Activated naive CD4-positive, alpha-beta T cell treated with anti-CD3 and anti-CD28 coated beads, Interleukin-2, amount 50 U/mL, for 24 hours (primary cell): Measurements from ENCODE around the gene SPECC1L.
"Not testable (repeated sequence)": the region's sequence is repeated elsewhere in the genome, so short reads cannot be mapped to it uniquely, and the experiment has no call there.

Source experiments
- H3K27ac Mint-ChIP-seq: one replicate; pipeline ENCODE4 v1.8.0; 2021; ENCODE audit warnings: mild to moderate bottlenecking, mixed read lengths
- H3K27me3 Mint-ChIP-seq: one replicate; pipeline ENCODE4 v1.8.0; 2021; ENCODE audit warnings: mixed read lengths
- H3K36me3 Mint-ChIP-seq: one replicate; pipeline ENCODE4 v1.8.0; 2021; ENCODE audit warnings: mixed read lengths
- H3K4me1 Mint-ChIP-seq: one replicate; pipeline ENCODE4 v1.8.0; 2021; ENCODE audit warnings: mixed read lengths
- H3K4me3 Mint-ChIP-seq: one replicate; pipeline ENCODE4 v1.8.0; 2021; ENCODE audit warnings: mild to moderate bottlenecking, mixed read lengths
- H3K9me3 Mint-ChIP-seq: one replicate; pipeline ENCODE4 v1.8.0; 2021; ENCODE audit warnings: mixed read lengths

Gene SPECC1L, protein sequence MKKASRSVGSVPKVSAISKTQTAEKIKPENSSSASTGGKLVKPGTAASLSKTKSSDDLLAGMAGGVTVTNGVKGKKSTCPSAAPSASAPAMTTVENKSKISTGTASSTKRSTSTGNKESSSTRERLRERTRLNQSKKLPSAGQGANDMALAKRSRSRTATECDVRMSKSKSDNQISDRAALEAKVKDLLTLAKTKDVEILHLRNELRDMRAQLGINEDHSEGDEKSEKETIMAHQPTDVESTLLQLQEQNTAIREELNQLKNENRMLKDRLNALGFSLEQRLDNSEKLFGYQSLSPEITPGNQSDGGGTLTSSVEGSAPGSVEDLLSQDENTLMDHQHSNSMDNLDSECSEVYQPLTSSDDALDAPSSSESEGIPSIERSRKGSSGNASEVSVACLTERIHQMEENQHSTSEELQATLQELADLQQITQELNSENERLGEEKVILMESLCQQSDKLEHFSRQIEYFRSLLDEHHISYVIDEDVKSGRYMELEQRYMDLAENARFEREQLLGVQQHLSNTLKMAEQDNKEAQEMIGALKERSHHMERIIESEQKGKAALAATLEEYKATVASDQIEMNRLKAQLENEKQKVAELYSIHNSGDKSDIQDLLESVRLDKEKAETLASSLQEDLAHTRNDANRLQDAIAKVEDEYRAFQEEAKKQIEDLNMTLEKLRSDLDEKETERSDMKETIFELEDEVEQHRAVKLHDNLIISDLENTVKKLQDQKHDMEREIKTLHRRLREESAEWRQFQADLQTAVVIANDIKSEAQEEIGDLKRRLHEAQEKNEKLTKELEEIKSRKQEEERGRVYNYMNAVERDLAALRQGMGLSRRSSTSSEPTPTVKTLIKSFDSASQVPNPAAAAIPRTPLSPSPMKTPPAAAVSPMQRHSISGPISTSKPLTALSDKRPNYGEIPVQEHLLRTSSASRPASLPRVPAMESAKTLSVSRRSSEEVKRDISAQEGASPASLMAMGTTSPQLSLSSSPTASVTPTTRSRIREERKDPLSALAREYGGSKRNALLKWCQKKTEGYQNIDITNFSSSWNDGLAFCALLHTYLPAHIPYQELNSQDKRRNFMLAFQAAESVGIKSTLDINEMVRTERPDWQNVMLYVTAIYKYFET

GRCh38 chr22:24270556-24271385 is at the start of gene SPECC1L:
SPECC1L (plus strand) TSS chr22:24270831; CDS start chr22:24302232, 31,401 bp downstream.
- H3K27ac Mint-ChIP-seq, result peak within 1 kb of the TSS; percentile 88
- no peaks in the 10 kb centered on the region for H3K9me3 Mint-ChIP-seq
- peak within 1 kb of the TSS; percentile 90 for H3K4me3 Mint-ChIP-seq
- H3K4me1 Mint-ChIP-seq, result peaks cover 43% of the 10 kb centered on the region
- H3K36me3 Mint-ChIP-seq, result peaks cover 4% of the 10 kb centered on the region
- no peaks in the 10 kb centered on the region for H3K27me3 Mint-ChIP-seq

- Mint-ChIP-seq H3K36me3 (peaks cover 1% of the 10 kb centered on the region), H3K27me3 (no peaks in the 10 kb centered on the region), H3K4me1 (no peaks in the 10 kb centered on the region), H3K9me3 (no peaks in the 10 kb centered on the region), H3K4me3 (no peak overlapping the region), H3K27ac (no peak overlapping the region)
Observed at GRCh38 chr22:24224468-24224867, 46.2 kb upstream of the SPECC1L start.

DNA sequence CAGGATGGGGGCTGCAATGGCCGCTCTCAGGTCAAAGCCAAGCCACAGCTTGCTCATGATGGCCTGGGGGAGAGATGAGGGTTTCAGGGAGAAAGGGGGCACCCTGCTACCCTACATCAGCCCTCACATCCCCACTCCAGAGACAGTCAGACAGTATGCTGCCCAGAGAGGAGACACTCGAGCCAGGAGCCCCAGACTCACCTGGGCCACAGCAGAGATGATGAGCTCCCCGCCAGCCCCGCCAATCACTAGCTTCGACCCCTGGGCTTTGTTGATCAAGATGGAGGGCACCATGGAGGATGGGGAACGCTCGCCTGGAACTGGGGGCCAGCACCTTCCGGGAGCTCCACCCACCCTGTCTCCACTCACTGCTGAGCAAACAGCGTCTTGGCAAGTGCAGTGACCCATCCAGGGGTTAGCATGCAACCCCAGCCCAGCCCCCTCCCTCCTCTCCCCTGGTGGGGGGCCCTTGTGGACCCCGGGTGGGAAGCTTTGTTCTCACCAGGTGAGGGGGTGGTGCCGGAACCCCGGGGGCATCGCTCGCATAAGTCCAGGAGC is 45.5 kb upstream of the SPECC1L start:
- Mint-ChIP-seq H3K4me3 (no peak overlapping the region), H3K27me3 (no peaks in the 10 kb centered on the region), H3K4me1 (no peaks in the 10 kb centered on the region), H3K9me3 (no peaks in the 10 kb centered on the region), H3K27ac (no peak overlapping the region), H3K36me3 (peaks cover 1% of the 10 kb centered on the region)

DNA sequence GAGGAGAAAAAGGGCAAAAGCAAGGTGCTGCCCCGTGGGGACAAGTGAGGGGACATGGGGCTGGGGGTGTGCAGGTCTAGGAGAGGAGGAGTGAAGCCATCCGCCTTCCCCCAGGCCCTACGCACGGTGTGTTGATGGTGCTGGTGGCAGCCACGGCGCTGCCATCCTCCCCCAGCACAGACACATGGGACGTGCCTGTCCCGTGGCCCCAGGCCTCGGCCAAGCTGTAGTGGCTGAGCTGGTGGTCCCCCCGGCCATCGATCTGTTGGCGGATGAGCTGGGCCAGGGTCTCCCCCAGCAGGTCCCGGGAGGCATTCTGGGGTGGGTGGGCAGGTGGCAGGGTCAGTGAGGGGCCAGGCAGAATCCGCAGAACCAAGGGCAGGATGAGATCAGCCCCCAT is 44.7 kb upstream of the SPECC1L start:
- H3K9me3 Mint-ChIP-seq, result no peaks in the 10 kb centered on the region
- H3K27ac Mint-ChIP-seq, result no peak overlapping the region
- no peaks in the 10 kb centered on the region for H3K27me3 Mint-ChIP-seq
- no peaks in the 10 kb centered on the region for H3K4me1 Mint-ChIP-seq
- no peak overlapping the region for H3K4me3 Mint-ChIP-seq
- peaks cover 1% of the 10 kb centered on the region for H3K36me3 Mint-ChIP-seq

DNA sequence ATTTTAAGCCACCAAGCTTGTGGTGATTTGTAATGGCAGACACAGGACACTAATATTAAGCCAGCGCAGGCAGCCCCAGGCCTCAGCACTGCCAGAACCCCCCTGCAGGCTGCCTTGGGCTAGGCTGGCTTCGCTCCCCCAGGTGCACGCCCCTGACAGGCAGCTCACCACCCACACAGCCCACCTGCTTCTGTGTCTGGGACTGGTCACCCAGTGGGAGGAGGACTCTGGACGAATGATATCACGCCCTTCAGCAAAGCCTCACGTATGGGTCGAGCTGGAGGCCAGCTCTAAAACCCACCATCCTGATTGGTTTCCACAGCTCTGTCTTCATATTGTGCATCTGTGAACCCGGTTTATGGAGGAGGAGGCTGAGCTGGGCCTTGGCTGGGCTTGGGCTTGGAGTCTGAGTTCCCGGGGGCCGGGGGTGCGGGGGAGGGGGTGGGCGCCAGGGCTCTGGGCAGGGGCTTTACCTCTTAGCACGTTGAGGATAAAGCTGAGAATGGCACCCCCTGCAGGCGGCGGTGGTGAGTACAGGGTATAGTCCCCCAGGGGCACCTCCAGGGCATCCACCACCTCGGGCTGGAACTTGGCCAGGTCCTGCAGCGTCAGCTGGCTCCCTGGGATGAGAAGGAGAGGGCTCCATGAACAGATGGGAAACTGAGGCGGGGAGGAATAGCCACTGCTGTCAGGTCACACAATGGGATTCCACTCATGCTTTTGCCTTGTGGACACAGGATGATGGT is 39.5 kb upstream of the SPECC1L start:
- Mint-ChIP-seq H3K4me1 (no peaks in the 10 kb centered on the region), H3K27me3 (no peaks in the 10 kb centered on the region), H3K4me3 (no peak overlapping the region), H3K36me3 (no peaks in the 10 kb centered on the region), H3K9me3 (no peaks in the 10 kb centered on the region), H3K27ac (peak overlapping the region; percentile 13)

DNA sequence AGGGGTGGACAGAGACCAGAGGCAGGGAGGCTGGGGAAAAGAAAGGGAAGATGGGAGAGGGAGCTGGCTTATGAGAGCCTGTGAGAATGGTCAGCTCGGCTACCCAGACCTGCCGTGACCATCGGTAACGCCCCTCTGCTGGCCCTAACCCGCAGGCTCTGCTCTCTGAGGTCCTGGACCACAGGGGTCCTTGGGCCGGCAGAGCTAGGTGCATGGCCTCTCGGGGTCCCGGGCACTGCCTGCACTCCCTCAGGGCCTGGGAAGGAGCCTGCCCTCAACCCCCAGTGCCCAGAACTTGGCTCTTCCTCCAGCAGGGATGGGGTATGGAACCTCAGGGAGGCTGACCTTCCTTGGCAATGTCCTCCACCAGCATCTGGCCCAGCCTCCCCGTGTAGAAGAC is 38.9 kb upstream of the SPECC1L start:
- Mint-ChIP-seq H3K4me3 (no peak overlapping the region), H3K27me3 (no peaks in the 10 kb centered on the region), H3K27ac (no peak overlapping the region), H3K9me3 (no peaks in the 10 kb centered on the region), H3K36me3 (no peaks in the 10 kb centered on the region), H3K4me1 (no peaks in the 10 kb centered on the region)

DNA sequence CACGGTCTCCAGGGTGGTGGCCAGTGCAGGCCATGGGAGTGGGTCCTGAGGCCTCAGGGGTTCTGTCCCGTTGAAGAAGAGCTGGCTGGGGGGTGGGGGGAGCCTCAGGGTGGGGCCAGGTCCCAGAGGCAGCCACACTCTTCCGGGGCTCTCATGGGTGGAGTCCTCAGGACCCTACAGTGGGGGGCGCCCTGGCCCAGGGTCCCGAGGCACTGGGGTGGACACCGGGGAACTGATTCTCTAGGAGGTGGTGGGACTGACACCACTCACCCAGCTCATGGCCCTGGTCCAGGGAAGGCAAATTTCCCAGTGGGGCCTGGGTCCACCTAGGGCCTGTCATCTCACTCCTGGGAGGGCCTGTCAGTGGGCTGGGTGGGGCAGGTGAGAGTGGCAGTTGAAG is 38.5 kb upstream of the SPECC1L start:
- H3K27ac Mint-ChIP-seq, result no peak overlapping the region
- H3K36me3 Mint-ChIP-seq, result no peaks in the 10 kb centered on the region
- H3K9me3 Mint-ChIP-seq, result no peaks in the 10 kb centered on the region
- H3K4me1 Mint-ChIP-seq, result no peaks in the 10 kb centered on the region
- no peaks in the 10 kb centered on the region for H3K27me3 Mint-ChIP-seq
- H3K4me3 Mint-ChIP-seq, result no peak overlapping the region

- Mint-ChIP-seq H3K27me3 (no peaks in the 10 kb centered on the region), H3K4me1 (no peaks in the 10 kb centered on the region)
Observed at GRCh38 chr22:24232725-24233124, 37.9 kb upstream of the SPECC1L start.

GRCh38 chr22:24233235-24233634 is 37.4 kb upstream of the SPECC1L start:
- no peak overlapping the region for H3K4me3 Mint-ChIP-seq
- no peaks in the 10 kb centered on the region for H3K4me1 Mint-ChIP-seq
- no peaks in the 10 kb centered on the region for H3K27me3 Mint-ChIP-seq
- H3K9me3 Mint-ChIP-seq, result no peaks in the 10 kb centered on the region
- H3K36me3 Mint-ChIP-seq, result no peaks in the 10 kb centered on the region
- no peak overlapping the region for H3K27ac Mint-ChIP-seq

More at GRCh38 chr22:24232725-24233124, 37.9 kb upstream of the SPECC1L start:
- Mint-ChIP-seq H3K9me3 (no peaks in the 10 kb centered on the region), H3K36me3 (no peaks in the 10 kb centered on the region), H3K27ac (no peak overlapping the region), H3K4me3 (no peak overlapping the region)

DNA sequence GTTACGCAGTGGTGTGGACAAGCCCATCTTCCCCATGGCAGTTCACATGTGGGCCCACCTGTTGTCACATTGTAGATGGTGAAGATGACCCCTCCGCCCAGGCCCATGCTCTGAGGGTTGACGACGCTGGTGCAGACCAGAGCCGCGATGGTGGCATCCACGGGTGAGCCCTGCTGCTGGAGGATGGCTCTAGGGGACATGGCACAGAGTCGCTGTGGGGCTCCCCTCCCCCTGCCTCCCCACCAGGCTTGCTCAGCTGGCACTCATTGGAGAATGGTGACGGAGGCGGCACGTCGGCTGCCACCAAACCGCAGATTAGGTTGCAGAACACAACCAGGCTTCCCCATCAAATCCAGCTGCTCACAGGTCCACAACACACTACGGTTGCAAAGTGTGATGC is 36.8 kb upstream of the SPECC1L start:
- Mint-ChIP-seq H3K9me3 (no peaks in the 10 kb centered on the region), H3K27ac (no peak overlapping the region), H3K4me1 (no peaks in the 10 kb centered on the region), H3K36me3 (no peaks in the 10 kb centered on the region), H3K27me3 (no peaks in the 10 kb centered on the region), H3K4me3 (no peak overlapping the region)

DNA sequence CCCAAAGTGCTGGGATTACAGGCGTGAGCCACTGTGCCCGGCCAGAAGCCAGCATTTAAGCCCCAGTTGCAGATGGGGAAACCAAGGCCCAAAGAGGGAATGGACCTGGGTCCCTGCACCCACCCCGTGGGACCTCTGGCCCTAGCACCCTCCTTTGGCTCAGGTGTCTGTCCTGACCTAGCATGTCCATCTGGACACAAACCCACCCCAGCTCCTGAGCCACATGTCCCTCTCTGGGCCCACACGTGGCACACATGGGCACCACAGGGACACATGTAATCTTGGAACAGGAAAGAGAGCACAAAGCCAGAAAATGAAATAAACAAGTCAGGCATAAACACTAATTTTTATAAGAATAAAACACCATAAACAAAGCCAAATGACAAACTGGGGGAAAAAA is 35.3 kb upstream of the SPECC1L start:
- peaks cover 5% of the 10 kb centered on the region for H3K4me1 Mint-ChIP-seq
- H3K9me3 Mint-ChIP-seq, result no peaks in the 10 kb centered on the region
- no peak overlapping the region for H3K27ac Mint-ChIP-seq
- no peak overlapping the region for H3K4me3 Mint-ChIP-seq
- H3K36me3 Mint-ChIP-seq, result no peaks in the 10 kb centered on the region
- no peaks in the 10 kb centered on the region for H3K27me3 Mint-ChIP-seq

DNA sequence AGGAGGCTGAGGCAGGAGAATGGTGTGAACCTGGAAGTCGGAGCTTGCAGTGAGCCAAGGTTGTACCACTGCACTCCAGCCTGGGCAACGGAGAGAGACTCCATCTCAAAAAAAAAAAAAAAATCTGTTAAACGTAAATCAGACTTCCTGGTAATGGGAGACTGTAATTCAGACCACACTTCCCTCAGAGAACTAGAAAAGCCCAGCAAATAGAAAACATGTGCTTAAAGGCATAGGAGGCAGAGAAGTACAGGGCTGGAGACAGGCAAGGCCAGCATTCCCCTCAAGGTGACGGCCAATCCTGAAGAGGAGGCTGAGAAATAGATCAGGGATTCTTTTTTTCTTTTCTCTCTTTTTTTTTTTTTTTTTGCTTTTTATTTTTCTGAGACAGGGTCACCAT is 34.0 kb upstream of the SPECC1L start:
- no peaks in the 10 kb centered on the region for H3K27me3 Mint-ChIP-seq
- no peaks in the 10 kb centered on the region for H3K36me3 Mint-ChIP-seq
- H3K4me1 Mint-ChIP-seq, result peaks cover 19% of the 10 kb centered on the region
- no peak overlapping the region for H3K27ac Mint-ChIP-seq
- H3K9me3 Mint-ChIP-seq, result no peaks in the 10 kb centered on the region
- no peak overlapping the region for H3K4me3 Mint-ChIP-seq

DNA sequence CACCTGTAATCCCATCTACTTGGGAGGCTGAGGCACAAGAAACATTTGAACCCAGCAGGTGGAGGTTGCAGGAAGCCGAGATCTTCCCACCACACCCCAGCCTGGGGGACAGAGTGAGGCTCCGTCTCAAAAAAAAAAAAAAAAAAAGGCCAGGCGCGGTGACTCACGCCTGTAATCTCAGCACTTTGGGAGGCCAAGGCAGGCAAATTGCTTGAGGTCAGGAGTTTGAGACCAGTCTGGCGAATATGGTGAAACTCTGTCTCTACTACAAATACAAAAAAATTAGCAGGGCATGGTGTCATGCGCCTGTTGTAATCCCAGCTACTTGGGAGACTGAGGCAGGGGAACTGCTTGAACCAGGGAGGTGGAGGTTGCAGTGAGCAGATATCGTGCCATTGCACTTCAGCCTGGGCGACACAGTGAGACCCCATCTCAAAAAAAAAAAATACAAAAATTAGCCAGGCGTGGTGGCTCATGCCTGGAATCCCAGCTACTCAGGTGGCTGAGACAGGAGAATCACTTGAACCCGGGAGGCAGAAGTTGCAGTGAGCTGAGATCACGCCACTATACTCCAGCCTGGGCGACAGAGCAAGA is 32.4 kb upstream of the SPECC1L start:
- H3K36me3 Mint-ChIP-seq, H3K9me3 Mint-ChIP-seq, H3K27ac Mint-ChIP-seq, H3K4me3 Mint-ChIP-seq, H3K27me3 Mint-ChIP-seq: not testable (repeated sequence)
- H3K4me1 Mint-ChIP-seq, result peaks cover 33% of the 10 kb centered on the region

DNA sequence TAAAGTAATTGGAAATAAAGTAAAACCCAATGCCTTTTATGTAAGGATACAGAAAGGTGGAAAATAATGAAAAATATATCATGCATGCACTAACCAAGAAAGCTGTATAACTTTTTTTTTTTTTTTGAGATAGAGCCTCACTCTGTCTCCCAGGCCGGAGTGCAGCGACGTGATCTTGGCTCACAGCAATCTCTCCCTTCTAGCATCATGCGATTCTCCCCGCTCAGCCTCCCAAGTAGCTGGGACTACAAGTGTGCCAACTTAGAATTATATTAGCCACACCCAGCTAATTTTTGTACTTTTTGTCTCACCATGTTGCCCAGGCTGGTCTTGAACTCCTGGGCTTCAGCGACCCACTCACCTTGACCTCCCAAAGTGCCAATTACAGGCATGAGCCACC is 30.2 kb upstream of the SPECC1L start:
- Mint-ChIP-seq H3K9me3 (no peaks in the 10 kb centered on the region), H3K36me3 (no peaks in the 10 kb centered on the region), H3K27ac (peak overlapping the region; percentile 41), H3K4me3 (no peak overlapping the region), H3K27me3 (no peaks in the 10 kb centered on the region), H3K4me1 (peaks cover 49% of the 10 kb centered on the region)
